ENCODE measurements around the gene PSME2. TPM values are rescaled to one million over a fixed set of nuclear protein-coding genes. Genes with fewer than 3 reads are reported as not detected.

Gene PSME2
- total RNA-seq, 1 experiment from 2014 or later: 191 TPM

- no peak for DNase-seq (ENCODE audit: low read depth)
- in situ Hi-C loops (cut with HindIII; ENCODE audit: low pct_unique_long_range_greater_than_20kb, low sequenced_read_pairs): no loop called here
These were observed 35.1 kb upstream of the PSME2 start for GRCh38 chr14:24181371-24182077.

- in situ Hi-C loops (cut with HindIII; ENCODE audit: low pct_unique_long_range_greater_than_20kb, low sequenced_read_pairs): no loop called here
- peak; percentile 68 for DNase-seq (ENCODE audit: low read depth)
These were observed 33.8 kb upstream of the PSME2 start for GRCh38 chr14:24179961-24180796.

- in situ Hi-C loops (cut with HindIII; ENCODE audit: low pct_unique_long_range_greater_than_20kb, low sequenced_read_pairs): no loop called here
- DNase-seq (ENCODE audit: low read depth): no peak
These were observed 33.0 kb upstream of the PSME2 start for GRCh38 chr14:24179294-24179960.

GRCh38 chr14:24178399-24179178 is 32.2 kb upstream of the PSME2 start:
- DNase-seq (ENCODE audit: low read depth): no peak
- in situ Hi-C loops (cut with HindIII; ENCODE audit: low pct_unique_long_range_greater_than_20kb, low sequenced_read_pairs): no loop called here

- in situ Hi-C loops (cut with HindIII; ENCODE audit: low pct_unique_long_range_greater_than_20kb, low sequenced_read_pairs): no loop called here
- DNase-seq (ENCODE audit: low read depth): no peak
These were observed 31.5 kb upstream of the PSME2 start for GRCh38 chr14:24177891-24178290.

- DNase-seq (ENCODE audit: low read depth): no peak
- in situ Hi-C loops (cut with HindIII; ENCODE audit: low pct_unique_long_range_greater_than_20kb, low sequenced_read_pairs): no loop called here
These were observed 30.8 kb upstream of the PSME2 start for GRCh38 chr14:24177041-24177825.

- in situ Hi-C loops (cut with HindIII; ENCODE audit: low pct_unique_long_range_greater_than_20kb, low sequenced_read_pairs): no loop called here
- no peak for DNase-seq (ENCODE audit: low read depth)
These were observed 30.2 kb upstream of the PSME2 start for GRCh38 chr14:24176599-24176998.

- in situ Hi-C loops (cut with HindIII; ENCODE audit: low pct_unique_long_range_greater_than_20kb, low sequenced_read_pairs): no loop called here
- DNase-seq (ENCODE audit: low read depth): no peak
These were observed 26.5 kb upstream of the PSME2 start for GRCh38 chr14:24172871-24173281.

- in situ Hi-C loops (cut with HindIII; ENCODE audit: low pct_unique_long_range_greater_than_20kb, low sequenced_read_pairs): no loop called here
These were observed 26.0 kb upstream of the PSME2 start for GRCh38 chr14:24172261-24172860.

GRCh38 chr14:24171422-24172260 is 25.2 kb upstream of the PSME2 start, which contains the start of gene REC8:
Gene REC8, plus strand, starts transcription at chr14:24172080. Its CDS starts 473 bp downstream, at chr14:24172553.
- in situ Hi-C loops (cut with HindIII; ENCODE audit: low pct_unique_long_range_greater_than_20kb, low sequenced_read_pairs): no loop called here
- DNase-seq (ENCODE audit: low read depth): no peak

More at GRCh38 chr14:24172261-24172860, 26.0 kb upstream of the PSME2 start:
- no peak for DNase-seq (ENCODE audit: low read depth)

- no peak for DNase-seq (ENCODE audit: low read depth)
- in situ Hi-C loops (cut with HindIII; ENCODE audit: low pct_unique_long_range_greater_than_20kb, low sequenced_read_pairs): no loop called here
These were observed 21.2 kb upstream of the PSME2 start for GRCh38 chr14:24167469-24168114.

GRCh38 chr14:24165785-24166184 is 19.4 kb upstream of the PSME2 start:
- DNase-seq (ENCODE audit: low read depth): no peak
- in situ Hi-C loops (cut with HindIII; ENCODE audit: low pct_unique_long_range_greater_than_20kb, low sequenced_read_pairs): no loop called here

GRCh38 chr14:24164518-24164991 is 18.1 kb upstream of the PSME2 start:
- DNase-seq (ENCODE audit: low read depth): no peak
- in situ Hi-C loops (cut with HindIII; ENCODE audit: low pct_unique_long_range_greater_than_20kb, low sequenced_read_pairs): no loop called here

- DNase-seq (ENCODE audit: low read depth): no peak
- in situ Hi-C loops (cut with HindIII; ENCODE audit: low pct_unique_long_range_greater_than_20kb, low sequenced_read_pairs): no loop called here
These were observed 15.7 kb upstream of the PSME2 start for GRCh38 chr14:24162093-24162492.

GRCh38 chr14:24160850-24161804 is 14.7 kb upstream of the PSME2 start, which contains the start of gene IRF9:
Gene IRF9, plus strand, starts transcription at chr14:24161265. Its CDS starts 880 bp downstream, at chr14:24162145.
- in situ Hi-C loops (cut with HindIII; ENCODE audit: low pct_unique_long_range_greater_than_20kb, low sequenced_read_pairs): no loop called here
- DNase-seq (ENCODE audit: low read depth): peak; percentile 95
